ENCODE results near the gene ARSG.

The ARSG gene

GRCh38 chr17:68468788-68469187 is 177.5 kb downstream of the ARSG start:
- no peak for DNase-seq
- in situ Hi-C loops (cut with HindIII; ENCODE audit: low pct_ligation_motif_present, low pct_unique_long_range_greater_than_20kb, low sequenced_read_pairs): no loop called here
